GM18870 (cell line): Measurements from ENCODE around the gene GUCY1A2.

ENCODE experiments used
- ATAC-seq: cut with Tn5 transposase; IDR thresholded peaks from one replicate; pipeline ENCODE4 v1.9.1; 2021; ENCODE audit warnings: moderate library complexity; ENCODE audit not compliant: unreplicated experiment

The GUCY1A2 gene

DNA sequence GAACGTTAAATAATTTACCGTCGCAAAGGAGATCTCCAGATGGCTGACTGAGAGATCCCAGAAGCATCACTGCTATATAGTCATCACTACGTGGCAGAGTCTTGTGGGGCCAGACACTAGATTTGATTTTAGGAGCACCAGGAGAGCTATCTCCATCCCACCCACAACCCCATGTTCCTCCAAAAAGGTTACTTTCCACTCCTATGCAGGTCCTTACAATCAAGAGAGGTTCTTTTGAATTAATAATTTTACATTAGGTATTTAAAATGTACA, 19.4 kb downstream of the GUCY1A2 start:
- no peak for ATAC-seq

DNA sequence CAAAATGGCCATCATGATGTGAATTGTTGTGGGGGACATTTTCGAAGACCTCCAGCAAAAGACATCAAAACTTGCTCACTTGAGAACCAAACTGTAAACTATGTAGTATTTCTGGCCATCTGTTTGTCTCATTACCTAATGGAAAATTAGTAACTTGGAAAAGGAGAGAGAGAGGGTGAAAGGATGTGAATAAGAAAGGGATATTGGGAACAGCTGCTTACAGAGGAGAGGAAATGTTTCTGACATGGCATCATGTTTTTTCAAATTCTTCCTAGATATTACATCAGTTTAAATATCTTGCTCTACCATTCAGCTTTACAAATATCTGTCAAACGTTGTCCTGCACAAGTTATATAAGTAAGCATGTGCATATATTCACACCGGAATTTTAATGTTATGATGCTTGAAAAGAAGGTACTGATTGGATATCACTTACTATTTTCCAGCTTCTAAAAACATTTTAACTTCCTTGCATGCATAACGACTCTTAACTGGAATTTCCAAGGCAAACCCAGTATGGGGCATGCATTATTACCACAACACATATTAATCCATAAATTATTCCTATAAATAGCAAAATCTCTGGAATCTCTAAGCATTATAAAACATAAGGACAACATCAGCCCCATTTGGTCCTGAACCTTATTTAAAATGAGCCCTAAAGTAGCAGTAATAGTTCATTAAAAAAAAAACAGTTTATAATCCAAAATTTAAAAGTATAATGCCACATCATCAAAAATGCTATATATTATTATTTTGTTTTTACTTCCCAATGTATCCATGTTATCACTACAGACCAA, 20.0 kb downstream of the GUCY1A2 start:
- no peak for ATAC-seq

DNA sequence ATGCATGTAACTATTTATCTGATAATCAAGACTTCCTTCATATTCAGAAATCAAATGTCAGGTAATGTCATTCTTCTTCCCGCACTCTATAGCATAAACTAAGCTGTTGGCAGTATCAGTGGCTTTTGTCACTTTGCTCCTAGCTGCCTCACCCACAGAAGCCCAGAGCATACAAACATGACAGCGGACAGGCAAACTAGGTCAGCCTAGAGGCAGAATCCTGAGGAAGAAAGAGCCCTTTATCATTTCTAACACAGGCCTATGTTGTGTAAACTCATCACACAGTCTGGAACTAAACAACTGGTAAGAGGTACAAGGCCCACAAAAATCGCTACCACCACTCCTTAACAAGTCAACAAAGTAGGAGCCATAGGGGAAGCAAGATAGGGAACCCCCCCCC, 21.0 kb downstream of the GUCY1A2 start:
- ATAC-seq: no peak

DNA sequence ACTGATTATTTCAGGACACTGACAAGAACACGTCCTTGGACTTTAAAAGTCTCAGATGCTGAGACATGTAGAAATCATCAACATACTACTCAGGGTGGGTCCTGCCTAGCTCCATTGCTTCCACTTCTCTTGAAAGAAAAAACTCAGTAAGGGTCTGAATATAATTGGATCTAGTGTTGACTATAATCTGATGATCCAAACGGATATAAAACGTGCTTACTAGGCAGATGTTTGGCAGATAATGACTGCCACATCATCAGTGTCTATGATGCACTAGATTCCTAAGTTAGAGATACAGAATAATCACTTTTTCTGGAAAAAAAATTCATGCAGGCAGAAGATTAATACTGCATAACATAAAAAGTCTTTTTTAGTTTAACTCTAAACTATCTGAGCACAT, 21.6 kb downstream of the GUCY1A2 start:
- ATAC-seq: no peak

DNA sequence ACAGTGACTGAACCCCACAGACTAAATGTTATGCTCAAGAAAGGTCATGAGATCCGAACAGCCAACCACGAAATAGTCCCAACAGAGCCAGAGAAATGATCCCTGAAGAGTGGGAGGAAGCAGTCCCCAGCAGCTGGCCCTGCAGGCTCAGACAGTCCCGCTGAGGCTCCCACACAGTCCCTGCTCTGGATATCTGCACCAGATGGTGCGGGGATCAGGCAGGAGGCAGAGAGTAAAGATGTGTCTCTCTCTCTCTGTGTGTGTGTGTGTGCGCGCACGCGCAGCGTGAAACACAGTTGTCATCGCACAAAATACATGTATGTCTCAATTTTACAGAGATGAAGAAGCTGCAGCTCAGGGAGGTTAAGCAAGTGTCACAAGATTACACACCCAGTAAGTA, 27.9 kb downstream of the GUCY1A2 start:
- no peak for ATAC-seq

DNA sequence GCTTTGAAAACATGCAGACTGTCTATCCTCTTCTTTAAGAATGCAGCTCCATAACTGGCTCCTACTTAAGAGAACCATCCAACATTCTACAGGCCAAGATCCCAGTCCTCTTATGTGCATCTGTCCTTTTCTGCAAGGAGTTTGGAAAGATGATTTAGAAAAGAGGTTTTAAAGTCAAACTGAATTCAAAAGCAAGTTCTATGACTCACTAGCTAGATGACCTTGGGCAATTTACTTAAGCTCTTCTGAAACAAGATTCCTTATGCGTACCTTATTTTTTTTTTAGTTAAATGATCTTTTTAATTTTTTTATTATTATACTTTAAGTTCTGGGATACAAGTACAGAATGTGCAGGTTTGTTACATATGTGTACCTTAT, 29.2 kb downstream of the GUCY1A2 start:
- ATAC-seq: no peak

DNA sequence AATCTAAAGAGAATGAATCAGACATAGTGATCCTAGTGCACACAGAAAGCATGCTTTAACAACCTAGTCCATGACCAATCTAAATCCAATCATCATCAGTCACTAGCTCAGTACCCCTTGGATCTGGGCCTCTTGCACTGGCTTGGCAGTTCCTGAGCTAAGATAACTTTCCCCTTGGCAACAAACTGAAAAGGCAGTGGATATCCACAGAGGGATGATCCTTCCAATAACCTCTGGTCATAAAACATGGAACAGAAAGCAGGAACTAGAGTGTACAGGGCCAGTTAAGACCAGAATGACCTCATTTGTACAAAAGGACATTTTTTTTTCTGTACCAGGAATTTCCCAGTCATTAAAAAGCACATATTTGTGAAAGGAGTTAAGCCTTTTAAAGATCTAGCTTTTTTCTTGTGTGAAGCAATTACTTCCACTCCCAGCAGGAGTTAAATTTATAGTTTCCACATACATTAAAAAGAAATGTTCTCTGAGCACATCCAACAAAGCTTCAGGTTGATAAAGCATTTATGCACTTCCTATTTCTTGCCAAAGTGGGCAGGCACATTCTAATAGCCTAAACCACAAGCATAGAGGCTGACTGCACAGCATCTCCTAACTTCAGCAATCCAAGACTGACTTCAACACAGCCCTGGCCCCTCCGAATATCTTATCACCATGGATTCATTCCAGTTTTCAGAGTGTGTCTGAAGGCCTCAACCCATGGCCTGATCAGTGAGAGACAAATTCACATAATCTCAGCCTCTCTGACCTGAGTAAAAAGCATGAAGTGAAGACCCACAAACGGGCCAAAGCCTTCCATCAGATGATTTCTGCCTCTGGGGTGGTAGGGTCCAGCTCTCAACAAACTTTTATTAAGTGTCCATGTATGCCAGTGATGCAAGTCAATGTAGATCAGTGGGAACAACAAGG, 29.9 kb downstream of the GUCY1A2 start:
- no peak for ATAC-seq

DNA sequence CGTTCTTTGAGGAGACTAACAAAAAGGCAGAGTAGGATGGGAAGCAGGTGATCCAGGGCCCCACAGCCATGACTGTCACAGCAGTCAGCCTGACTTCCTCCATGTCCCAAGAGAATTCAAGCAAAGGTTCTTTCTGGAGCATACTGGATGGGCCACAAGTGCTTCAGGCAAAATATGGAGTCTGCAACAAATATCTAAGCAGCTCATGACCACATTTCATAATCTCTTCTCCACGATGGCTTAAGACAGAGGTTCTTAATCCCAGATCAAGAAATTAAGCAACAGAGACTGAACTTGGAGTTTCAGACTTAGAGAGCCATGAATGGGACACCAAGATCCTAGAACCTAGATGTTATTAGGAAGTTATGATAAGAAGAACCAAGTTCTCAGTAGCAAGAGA, 31.6 kb downstream of the GUCY1A2 start:
- no peak for ATAC-seq

DNA sequence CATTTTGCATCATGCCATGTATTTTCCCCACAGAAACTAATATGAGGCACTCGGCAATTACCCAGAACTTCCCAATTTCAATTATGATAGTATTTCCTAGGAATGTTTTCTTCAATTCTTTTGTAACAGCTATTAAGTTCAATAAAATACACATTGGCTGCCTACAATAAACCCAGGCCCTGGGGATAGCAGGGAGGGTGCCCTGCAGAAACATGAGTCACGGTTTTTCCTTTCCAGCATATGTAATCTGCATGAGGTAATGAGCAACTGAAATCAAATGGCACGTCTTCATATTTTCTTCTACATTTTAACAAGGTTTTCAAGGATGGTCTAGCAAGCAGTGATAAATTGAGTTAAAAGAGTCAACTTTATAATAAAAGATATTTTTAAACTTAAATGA, 32.0 kb downstream of the GUCY1A2 start:
- no peak for ATAC-seq

DNA sequence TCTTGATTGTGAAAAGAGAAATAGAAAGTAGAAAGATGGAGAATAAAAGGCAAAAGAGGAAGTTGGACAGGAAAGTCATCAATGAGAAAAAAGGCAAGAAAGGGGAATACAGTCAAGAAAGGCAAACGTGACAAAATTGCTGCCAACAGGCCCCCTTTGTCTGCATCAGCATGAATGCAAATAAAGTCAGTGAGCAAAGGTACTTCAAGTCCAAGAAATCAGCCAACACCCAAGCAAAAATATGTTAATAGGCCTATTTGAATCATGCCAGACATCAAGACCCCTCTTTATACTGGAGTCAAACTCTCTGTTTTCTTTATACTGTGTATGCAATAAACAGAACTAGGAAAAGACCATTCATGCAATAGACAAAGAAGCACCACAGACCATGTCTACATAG, 34.3 kb downstream of the GUCY1A2 start:
- no peak for ATAC-seq

DNA sequence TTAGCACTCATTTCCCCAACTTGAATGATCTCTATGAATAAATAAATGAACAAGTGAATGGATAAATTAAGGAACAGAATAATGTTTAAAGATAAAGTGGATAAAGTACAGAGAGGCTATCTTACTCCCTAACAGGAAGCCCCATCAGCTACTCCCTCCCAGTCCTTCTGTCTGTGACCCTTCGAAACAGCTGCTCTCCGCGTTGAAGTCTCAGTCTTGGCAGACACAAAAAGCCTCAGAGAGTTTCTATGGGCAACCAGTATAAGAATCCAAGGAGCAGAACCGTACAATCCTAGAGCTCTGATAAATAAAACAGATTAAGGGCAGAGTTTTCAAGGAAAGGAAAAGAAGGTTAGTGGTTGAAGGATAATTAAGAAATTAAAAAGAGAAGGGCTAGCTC, 35.0 kb downstream of the GUCY1A2 start:
- ATAC-seq: no peak

DNA sequence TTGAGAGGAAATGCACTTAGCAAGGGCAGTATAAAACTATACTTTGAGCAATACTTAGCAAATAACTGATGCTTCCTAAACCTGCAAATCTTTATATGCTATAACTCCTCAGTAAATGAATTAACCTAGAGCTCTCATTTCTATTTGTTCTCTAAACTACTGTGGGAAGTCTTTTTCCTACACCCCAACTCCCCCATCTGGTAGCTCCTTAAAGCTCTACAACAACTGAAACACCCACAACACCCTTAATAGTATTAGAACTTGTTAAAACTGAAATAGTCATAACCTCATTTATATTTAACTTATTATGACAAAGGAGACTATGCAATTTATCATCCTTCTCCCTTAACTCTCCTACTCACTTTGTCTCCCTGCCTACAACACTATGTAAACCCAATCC, 43.4 kb downstream of the GUCY1A2 start:
- no peak for ATAC-seq

DNA sequence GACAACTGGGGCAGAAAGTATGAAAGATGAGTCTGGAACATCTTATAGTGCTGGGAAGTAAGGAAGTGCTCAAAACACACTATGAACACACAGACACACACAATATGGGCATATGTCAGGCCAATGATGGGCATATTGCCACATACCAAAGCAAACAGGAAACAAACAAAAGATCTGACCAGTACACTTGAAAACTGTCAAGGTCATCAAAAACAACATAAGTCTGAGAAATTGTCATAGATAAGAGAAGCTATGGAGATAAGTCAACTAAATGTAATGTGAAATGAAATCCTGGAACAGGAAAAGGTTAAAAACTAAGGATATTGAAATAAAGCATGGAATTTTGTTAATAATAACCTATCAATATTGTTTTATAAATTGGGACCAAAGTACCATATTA, 46.4 kb downstream of the GUCY1A2 start:
- no peak for ATAC-seq

DNA sequence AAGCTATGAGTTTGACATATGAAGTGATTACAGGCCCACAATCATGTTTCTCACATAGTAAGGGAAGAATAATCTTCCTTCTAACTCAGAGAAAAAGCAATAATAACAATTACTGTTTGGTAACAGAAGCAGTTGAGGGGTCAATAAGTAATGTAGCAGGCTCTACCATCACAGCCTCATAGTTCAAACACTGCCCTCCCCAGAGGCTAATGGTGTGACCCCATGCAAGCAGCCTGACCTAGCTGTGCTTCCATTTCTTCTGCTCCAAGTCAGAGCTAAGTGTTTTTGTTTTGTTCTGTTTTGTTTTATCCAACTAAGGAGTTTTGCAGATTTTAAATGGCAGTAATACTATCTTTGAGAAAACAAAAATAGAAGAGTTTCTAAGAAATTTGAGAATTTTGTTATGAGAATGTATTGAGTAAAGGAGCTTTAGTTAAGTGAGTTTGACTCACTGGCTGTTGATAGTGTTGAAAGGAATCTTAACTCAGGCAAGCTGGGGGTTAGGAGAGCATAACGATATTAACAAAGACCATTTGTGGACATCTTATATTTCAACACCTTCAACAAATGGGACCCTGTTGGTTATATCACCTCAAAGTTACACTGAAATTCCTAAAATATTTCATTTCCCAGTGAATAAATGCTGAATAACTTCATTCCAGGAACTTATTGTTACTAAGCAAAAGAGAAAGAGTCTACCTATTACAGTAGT, 48.5 kb downstream of the GUCY1A2 start:
- no peak for ATAC-seq

DNA sequence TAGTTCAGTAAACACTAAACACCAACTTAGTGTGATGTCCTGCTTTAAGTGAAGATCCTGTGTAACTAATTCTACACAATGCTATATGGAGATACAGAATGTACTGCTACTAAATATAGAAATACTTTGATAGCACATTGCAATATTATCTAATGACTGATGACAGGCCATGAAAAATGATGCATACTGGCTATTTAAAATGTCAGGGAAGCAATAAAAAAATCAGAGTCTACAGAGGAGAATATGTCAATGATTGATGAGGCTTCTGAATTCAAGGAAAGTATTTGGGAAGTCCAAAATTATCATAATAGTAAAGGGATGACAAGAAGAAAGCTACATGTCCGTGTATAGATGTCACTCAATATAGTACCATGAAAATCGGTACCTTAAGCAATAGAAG, 55.3 kb downstream of the GUCY1A2 start:
- no peak for ATAC-seq

DNA sequence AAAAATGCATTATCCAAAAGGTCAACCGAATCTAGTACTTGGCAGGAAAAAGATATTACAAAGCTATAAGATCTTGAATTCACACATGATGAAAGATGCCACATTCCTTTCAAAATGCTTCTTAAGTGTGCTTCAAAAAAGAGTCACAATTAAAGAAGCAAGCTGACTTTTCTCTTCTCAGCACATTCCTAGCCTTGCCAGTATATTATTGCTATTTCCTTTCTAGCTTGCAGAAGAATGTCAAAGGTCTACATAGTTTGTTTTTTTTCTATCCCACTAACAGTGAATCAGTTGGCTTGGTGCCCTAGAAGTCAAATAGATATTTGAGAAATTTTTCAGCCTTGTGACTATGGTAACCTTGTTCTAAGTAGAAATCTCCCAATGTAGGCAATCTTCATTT, 56.8 kb downstream of the GUCY1A2 start:
- no peak for ATAC-seq

DNA sequence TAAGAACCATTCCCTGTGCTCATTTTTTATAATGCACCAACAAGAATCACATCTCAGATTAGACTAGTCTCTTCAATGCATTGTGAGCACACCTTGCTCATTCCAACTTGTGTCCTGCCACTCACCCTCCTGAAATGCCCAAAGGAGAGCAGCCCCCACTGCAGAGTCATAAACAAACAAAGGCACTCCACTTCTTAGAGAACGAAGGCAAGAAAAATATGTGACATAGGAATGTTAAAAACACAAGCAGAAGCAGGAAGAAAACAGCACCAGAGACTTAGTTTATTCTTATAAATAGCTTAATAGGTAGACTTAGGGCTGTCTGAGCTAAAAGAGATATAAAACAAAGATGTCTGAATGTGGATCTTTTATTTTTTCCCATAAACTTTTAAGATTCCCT, 57.2 kb downstream of the GUCY1A2 start:
- ATAC-seq: no peak

DNA sequence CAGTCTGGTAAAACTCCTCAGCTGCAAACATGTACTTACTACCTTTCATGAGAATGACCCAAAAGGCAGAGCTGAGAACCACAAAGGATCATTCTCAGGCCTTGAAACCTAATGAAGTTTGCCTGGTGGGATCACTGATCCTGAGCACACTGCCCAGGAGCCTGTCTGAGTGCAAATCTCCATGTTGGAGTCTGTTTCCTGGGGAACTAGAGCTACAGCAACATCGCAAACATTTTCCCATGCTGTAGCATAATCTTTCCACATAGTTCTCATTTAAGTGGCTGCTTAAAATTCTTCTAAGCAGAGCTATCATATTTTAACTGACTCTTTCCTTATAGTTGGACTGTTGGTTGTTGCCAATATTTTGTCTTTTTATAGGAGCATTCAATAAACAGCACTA, 58.5 kb downstream of the GUCY1A2 start:
- ATAC-seq: no peak

DNA sequence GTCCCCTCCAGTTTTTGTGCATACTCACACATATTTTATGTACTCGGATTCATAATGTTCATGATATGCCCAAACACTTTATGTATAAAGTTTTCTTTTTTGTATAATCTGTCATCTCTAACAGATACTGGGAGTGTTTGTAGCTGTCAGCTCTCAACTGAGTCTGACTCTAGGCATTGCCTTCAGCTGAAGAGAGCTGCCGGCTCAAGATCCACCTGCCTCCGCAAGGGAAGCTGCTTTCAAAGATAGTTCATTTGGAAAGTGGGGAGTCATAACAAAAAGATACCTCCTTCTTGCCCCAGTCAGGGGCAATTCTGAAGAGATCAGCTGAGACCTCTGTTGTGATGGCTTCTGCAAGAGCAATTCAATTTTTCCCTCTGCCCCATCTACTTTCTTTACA, 58.9 kb downstream of the GUCY1A2 start:
- ATAC-seq: no peak

DNA sequence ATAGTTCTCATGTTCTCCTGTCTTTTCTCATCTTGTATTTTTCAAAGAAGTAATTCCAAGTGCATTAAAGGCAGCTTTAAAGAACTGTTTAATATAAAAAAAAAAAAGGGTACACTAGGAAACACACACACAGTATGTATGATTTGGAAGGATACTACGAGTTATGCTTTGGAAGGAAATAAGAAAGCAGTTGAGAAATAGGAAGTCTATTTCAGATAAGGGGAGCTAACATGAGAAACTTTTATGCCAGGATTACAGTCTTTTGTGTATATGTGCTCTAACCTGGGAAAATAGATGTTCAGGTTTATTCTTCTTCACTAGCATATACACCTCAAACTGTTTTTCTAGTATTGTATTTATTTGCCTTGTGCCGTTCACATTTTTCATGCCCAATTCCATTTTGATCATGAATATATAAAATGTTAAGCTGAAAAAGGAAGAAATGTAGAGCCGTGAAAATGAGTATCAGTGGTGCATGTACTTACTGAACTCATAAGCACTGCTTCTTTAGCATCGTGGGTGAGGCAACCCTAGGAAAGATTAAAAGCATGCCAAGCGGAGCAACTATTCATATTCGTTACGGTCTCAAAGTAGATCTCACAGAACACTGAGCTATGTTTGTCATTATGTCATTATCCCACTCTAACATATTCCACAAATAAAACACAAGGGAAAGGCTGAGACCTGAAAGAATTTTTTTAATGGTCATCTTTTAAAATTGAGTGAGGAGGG, 59.6 kb downstream of the GUCY1A2 start:
- no peak for ATAC-seq

DNA sequence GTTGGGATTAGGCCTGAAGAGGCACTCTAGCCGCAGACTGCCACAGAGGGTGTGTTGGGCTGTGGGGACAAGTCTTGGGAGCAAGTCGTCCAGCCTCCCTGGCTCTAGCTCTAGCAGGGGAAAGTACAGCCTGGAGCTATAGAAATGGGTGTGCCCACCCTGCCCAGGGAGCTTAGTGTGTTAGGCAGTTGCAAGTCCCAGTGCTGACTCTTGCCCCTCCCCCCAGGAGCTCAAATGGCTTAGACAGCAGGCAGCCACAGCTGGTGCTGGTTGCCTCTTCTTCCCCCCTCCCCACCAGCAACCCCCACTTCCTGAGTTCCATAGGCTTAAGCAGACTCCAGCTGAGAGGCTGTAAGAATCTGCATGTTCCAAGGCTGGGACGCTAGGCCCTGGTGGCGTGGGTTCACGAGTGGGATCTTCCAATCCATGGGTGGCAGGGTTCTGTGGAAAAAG, 61.2 kb downstream of the GUCY1A2 start:
- no peak for ATAC-seq
